Measurements from ENCODE around the gene COP1.

Gene COP1

DNA sequence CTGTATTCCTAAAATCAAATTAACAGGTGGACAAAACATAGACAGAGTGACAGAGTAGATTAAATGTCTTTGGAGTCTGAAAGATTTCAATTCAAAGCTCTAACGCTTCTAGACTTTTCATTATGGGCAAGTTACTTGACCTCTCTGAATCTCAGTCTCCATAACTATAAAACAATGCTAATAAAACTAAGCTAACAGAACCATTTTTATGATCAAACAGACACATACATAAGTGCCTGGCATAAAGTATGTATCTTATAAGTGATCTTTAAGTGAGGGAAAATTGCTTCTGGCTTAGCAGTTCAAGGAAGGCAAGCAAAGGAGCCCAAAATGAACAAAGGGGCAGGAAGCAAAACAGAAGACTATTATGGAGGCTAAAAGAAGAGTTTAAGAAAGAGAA, 246.9 kb downstream of the COP1 start:
- no peak for DNase-seq (ENCODE audit: low read depth)

DNA sequence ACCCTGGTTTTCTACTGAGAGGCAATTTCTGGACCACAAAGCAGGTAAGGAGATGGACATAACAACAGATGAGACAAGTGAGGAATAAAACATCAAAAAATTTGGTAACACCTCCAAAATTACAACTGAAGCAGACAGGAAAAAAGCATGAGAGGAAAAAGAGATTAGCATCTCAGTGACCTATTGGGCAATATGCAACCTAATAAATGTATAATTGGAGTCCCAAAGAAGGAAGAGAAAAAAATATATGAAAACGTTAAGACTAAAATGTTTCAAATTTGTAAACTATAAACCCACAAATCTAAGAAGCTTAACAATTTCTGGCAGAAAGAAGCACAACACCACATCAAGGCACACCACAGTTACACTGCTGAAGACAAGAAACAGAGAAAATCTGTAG, 255.5 kb downstream of the COP1 start:
- no peak for DNase-seq (ENCODE audit: low read depth)

DNA sequence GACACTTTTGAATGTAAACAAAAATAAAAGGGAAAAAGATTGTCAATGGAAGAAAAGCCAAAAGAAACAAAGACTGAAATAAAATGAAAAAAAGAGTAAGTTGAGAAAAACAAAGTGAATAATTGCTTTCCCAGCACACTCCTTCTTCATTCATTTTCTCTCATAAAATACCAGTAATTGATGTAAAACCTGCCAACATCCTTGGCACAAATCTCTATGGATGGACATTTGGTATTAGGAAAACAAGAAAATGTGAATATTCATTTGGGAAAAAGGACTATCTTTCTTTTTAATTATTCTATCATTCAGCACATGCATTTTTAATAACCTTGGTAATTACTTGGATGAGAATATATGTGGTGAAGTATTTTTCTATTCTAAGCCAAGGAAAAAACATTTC, 259.3 kb downstream of the COP1 start:
- no peak for DNase-seq (ENCODE audit: low read depth)

DNA sequence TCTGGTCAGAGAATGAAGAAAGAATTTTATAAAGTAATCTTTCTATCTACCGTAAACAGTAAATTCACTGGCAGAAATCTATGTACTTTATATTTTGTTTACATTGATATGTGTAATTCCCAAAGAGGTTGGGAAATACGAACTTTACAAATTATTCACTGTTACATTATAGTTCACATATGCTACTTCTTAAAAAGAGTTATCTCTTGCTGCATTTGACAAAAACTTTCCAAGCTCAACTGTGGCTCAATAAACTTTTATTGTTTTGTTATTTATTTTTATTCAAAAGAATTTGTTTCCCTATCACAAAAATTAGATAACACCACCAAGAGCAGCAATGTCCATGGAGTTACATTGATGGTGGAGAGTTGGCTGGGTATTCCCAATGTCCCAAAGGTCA, 262.5 kb downstream of the COP1 start:
- DNase-seq (ENCODE audit: low read depth) = no peak

DNA sequence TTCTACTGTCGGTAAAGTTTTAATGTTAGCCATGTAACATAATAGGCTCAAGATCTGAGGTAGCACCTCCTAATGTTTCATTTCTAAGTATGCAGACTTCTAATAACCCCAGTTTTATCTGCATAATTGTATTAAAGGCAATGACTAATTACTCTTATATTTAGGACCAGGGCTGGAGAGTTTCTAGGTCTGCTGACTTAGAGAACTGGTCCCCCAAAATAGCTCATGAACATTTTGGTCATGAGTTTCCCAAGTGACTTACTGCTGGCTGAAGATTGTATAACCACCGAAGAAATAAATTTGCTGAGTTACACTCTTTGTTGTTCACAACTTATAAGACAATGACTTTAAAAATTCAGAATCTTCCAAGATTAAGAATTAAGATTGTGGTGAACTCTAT, 265.9 kb downstream of the COP1 start:
- no peak for DNase-seq (ENCODE audit: low read depth)

DNA sequence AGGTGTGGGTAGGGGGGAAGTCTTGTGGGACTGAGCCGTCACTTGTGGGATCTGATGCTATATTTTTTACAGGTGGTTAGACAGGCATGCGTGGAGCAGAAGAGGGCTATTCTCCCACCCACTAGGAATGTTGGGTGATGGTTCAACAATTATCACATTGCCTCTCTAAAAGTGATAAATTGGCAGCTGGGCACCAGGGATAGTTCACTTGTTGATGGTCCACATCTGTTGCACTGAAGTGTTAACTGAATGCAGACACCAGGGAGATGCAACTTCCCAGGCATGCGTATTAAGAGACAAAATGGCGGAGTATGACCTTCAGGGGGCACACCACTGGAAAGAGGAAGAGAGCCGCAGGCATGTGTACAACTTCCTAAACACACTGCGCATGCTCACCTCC, 270.4 kb downstream of the COP1 start:
- no peak for DNase-seq (ENCODE audit: low read depth)

DNA sequence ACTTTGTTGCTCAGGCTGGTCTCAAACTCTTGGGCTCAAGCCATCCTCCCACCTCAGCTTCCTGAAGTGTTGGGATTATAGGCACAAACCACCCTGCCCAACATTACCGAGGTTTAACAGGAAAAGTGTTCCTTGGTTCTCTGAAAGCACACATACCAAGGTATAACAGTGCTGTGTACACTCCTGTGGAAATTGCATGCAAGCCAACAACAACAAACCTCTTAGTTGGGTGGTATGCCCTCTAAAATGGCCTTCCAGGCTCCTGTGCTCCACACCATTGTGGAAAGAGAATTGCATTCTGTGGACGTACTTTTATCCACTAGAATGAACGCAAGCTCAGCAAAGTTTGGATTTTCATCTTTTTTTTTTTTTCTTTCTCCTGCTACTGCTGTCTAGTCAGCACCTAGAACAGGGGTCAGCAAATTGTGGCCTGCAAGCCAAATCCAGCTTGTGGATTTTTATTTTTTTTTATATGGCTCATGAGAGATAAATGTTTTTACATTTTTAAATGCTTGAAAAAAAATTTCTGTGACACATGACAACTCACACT, 271.4 kb downstream of the COP1 start:
- DNase-seq (ENCODE audit: low read depth) = no peak

DNA sequence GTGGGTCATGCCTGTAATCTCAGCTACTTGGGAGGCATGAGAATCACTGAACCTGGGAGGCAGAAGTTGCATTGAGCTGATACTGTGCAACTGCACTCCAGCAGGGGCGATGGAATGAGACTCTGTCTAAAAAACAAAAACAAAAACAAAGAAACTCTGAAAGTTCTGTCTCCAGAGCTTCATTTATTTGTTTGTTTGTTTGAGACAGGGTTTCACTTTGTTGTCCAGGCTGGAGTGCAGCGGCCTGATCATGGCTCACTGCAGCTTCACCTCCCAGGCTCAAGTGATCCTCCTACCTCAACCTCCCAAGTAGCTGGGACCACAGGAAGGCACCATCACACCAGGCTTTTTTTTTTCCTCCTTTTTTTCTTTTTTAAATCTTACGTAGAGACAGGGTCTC, 271.9 kb downstream of the COP1 start:
- no peak for DNase-seq (ENCODE audit: low read depth)

DNA sequence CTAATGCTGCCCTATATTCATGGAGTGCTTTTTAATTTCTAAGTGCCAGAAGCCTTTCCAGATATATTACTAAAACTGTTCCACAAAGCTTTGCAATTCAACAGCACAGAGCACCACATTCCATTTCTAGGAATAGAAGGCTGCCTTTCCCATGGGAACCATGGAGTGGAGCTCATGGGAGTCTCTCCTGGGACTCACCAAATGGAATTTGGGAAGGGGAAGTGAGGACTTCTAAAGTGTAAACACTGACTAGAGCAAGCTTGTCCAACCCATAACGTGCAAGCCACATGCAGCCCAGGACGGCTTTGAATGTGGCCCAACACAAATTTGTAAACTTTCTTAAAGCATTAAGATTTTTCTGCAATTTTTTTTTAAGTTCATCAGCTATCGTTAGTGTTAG, 273.3 kb downstream of the COP1 start:
- no peak for DNase-seq (ENCODE audit: low read depth)

DNA sequence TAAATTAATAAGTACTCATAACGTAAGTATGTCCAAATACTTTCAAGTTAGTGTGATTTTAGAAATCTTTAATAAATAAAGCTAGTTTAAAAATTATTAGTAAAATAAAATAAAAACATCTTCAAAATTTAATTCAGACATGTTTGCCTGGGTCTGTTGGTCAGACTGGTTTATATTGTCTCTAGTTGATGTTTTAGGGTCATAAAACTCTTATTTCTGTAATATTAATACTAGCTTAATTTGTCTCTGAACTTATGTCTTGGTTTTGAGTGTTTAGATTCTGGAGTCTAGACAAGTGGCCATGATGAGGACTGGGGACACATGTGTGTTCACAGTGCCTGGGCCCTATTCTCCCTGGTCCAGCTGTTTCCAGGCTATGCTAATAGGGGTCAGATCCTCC, 279.1 kb downstream of the COP1 start:
- no peak for DNase-seq (ENCODE audit: low read depth)

DNA sequence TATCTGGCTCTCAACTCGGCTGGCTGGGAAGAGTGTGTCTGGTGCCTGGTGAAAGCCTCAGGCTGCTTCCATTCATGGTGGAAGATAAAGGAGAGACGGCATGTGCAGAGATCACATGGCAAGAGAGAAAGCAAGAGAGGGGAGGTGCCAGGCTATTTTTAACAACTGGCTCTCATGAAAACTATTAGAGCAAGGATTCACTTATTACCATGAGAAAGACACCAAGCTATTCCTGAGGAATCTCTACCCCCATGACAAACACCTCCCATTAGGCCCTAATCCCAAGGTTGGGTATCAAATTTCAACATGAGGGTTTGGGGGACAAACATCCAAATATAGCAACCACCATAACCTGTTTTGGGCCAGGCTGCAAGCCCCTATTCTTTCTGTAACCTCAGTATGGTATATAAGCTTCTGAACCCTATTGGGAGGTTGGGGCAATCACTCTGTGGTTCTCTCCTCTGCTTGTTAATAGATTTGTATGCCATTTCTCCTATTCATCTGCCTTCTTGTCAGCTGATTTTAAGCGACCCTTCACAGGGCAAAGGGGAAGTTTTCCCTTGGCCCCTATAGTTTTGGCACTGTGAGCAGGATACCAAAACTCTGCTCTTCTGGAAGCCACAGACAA, 284.7 kb downstream of the COP1 start:
- DNase-seq (ENCODE audit: low read depth) = no peak

DNA sequence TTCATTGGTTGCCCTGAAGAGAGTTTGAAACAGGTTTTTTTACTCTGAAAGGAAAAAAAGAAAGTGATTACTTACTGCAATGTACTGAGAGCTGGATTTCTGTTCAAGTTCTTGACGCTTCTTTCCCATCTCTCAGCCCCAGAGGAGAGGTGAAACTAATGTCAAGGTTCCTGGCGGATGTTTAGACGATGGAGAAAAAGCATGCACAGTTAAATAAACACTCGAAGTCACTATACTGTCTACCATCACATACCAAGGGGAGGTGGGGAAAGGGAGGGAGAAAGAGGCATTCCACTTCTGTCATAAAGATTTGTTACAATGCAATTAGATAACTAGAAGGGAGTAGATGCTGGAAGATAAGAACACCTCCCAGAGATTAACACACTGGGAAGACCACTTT, 286.7 kb downstream of the COP1 start:
- no peak for DNase-seq (ENCODE audit: low read depth)

DNA sequence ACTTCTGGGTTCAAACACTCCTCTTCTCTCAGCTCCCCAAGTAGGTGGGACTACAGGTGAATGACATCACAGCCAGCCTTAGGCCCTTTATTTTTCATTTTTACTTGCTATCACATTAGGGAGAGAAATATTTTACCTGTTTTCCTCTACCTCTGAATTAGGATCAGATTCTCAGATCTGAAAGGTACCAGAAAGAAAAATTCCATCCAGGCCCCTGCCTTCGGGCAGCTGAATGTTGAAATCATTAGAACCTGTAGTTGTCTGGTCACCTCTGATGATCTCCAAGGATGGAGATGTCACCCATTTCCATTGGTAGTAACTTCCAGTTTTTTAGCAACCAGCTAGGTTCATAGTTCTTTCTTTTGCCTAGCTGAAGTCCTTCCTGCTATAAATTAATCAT, 288.1 kb downstream of the COP1 start:
- DNase-seq (ENCODE audit: low read depth) = no peak

DNA sequence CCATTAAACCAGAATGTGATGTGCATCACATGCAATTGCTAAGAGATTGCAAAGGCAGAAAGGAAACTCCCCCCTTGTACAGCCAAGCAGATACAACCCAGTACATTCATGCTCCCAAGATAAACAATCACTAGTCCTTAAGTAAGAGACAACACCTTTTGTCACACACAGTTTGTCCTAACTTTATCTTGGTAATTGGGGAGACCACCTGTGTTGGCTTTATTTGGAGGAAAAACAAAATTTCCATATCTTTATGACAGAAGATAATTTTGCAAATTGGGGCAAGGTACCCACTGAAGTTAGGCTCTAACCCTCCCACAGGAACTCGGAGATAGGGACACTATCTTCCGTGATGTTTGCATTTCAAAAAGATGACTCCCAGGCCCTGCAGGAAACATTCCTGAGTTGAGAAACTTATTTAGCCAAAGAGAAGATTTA, 288.7 kb downstream of the COP1 start:
- DNase-seq (ENCODE audit: low read depth) = no peak

DNA sequence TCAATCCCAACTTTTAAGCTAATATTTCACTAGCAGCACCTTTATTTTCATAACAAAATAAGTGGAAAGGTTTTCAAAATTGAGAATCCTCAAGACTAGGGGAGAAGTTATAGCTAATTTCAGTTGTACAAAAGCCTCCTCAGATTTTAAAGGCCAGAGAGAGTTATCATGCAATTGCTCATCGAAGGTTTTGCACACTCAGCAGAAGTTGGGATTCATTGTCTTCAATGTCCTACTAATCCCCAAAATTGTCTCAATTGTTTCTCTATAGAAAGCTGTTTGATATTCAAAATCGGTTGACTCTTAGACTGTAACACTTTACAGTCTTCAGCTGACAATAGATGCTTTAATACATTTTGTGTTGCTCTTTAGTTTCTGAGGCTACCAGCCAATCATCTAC, 293.0 kb downstream of the COP1 start:
- DNase-seq (ENCODE audit: low read depth) = no peak

DNA sequence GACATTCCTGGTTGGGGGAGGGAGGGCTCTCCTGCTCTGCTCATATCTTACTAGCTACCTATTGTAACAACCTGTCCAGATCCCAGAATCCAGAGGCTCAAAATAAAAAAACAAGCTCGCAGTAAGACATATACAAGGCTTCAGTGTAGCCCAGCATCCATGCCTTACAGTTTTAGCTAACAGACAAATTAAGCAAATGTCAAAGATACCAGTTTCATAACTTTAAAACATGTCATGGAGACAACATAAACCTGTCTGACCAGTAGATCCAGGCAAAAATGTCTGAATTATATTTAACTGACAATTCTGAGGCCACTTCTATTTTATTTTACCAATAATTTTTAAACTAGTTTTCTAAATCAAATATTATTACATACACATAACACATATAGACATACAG, 295.9 kb downstream of the COP1 start:
- no peak for DNase-seq (ENCODE audit: low read depth)

DNA sequence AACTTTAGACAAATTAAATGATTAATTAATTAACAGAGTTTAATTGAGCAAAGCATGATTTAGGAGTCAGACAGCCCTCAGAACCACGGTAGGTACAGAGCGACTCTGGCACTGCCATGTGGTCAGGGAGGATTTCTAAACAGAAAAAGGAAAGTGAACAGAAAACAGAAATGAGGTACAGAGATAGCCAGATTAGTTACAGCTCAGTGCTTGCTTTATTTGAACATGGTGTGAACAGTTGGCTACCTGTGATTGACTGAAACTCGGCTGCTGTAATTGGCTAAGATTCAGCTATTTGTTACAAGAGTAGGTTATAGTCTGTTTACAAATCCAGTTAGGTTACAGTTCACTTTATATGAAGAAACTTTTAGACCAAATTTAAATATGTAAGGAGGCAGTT, 300.7 kb downstream of the COP1 start:
- no peak for DNase-seq (ENCODE audit: low read depth)

DNA sequence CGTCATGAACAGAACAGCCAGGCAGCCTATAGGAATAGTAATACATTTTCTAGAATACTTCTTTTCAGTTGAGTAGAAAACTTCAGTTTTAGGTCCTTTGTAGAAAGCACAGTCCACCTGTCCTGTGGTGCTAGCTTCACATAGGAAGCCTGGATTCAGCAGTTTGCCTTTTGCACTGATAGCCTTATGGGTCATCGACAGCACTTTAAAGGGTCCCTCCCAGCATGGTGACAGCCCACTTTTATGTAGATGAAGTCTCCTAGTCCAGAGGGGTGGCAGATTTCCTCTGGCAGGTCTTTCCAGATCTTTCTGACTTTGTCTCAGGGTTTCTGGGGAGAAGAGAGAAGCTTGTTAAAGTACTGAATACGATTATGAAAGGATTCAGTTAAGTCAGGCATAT, 302.3 kb downstream of the COP1 start:
- no peak for DNase-seq (ENCODE audit: low read depth)

DNA sequence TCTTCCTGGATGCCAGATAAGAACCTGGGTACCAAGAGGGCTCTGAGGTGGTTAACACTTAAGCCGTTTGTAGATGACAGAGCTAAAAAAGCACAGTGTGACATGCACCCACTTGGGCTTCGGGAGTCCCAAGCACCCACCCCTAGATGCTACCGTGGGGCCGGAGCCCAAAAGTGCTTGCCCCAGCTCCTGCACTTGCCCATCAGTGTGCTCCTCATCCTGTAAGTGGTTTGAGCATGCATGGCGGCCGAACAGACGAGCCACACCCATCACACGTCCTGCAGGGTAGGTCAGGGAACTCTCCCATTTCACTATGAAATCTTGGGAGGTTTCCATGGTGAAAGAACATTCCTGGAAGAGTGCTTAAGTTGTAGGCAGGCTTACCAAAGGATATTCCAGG, 304.8 kb downstream of the COP1 start:
- no peak for DNase-seq (ENCODE audit: low read depth)

DNA sequence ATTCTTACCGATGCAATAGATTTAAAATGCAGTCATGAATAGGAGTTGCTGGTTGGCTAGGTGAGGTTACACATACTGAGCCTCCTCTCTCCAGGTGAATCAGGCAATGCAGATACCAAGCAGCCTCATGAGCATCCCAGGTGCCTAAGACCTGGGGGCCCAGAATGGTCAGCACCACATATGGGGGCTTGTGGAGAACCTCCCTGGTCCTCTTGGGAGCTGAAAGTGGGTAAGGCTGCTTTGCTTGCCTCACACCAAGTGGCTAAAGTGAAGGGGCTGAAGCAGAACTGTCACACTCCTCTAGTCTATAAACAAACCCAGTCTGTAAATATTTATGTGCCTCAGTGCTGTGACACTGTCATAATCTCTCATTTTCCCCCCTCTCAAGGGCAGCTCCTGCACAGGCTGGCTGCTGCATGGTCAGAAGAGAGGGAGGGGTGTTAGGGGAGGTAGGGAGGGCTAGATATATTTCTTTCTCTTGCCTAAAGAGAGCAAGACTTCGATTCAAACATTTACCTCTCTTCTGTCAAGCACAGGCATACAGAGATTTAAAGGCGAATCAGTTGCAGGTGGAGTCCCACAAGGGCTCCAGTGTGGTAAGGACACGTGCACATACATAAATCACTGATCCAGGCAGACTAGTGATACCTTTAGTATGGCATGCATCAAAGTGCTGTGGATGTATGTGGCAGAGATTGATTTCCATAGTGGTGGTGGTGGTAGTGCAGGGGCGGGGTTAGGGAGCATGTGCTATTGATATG, 305.8 kb downstream of the COP1 start:
- DNase-seq (ENCODE audit: low read depth) = no peak

DNA sequence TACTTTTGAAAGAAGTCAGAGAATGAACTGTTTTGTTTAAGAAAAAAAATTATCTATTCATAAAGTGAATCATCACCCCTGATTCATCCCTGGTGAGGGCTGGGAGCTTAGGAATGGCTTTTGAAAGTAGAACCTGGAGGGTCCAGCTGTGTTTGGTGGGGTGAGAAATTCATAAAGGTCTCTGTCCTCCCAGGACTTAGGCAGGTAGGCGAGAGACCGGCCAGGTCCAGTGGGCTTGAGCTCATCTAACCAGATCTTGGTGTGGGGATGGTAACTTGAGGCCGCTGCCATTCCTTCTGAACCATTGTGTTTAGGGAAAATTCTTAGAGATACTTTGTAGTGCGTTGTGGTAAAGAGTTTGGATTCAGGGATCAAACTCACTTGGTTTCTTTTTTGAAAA, 306.9 kb downstream of the COP1 start:
- no peak for DNase-seq (ENCODE audit: low read depth)

DNA sequence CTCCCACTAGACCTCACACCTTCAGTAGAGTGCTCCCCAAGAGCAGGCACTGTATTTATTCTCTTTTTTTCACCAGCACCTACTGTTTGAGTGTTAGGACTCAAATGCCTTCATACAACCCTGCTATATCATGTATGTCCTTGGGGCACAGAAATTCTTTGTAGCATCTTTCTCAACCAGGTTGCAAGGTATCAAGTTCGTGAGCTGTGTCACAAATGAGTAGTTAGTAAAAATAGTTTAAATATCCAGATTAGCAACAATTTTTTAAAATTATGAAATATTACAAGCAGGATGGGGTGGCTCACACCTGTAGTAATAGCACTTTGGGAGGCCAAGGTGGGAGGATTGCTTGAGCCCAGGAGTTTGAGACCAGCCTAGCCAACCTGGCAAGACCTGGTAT, 311.1 kb downstream of the COP1 start:
- DNase-seq (ENCODE audit: low read depth) = no peak

Measured in stimulated activated CD8-positive, alpha-beta memory T cell treated with anti-CD3 and anti-CD28 coated beads, Interleukin-15, amount 100 ng/mL, for 24 hours (primary cell).